Measurements from ENCODE around the gene ERC2.

- no peak for TF ChIP-seq CTCF (IDR thresholded peaks at IDR 0.05)
- no peak for TF ChIP-seq EP300 (IDR thresholded peaks at IDR 0.05)
- TF ChIP-seq POLR2A (IDR thresholded peaks at IDR 0.05), result no peak
- no peak for TF ChIP-seq POLR2AphosphoS5 (IDR thresholded peaks at IDR 0.05)
Observed at GRCh38 chr3:55877703-55878102, 590.6 kb downstream of the ERC2 start.

All from upper lobe of left lung (tissue), 4 donors.